ENCODE results near the gene CPNE7. TPM values are rescaled to one million over a fixed set of nuclear protein-coding genes. Genes with fewer than 3 reads are reported as not detected.

The CPNE7 gene
- total and polyA plus RNA-seq, 9 of the 15 experiments (the other 6 are each of a cell fraction or from before 2014, with no cell fraction given), result 0.30 to 73.4 (median 32.7) TPM

GRCh38 chr16:89536371-89536770, 39.2 kb upstream of the CPNE7 start:
- Histone ChIP-seq H3K79me2 (ENCODE audit: control insufficient read depth, insufficient read depth, low read length) (no peaks in the 10 kb centered on the region), H4K20me1 (replicated peaks; ENCODE audit: control insufficient read depth, insufficient read depth, low read length) (0 out of 2 replicates have a peak, but pooled peaks cover 6% of the 10 kb centered on the region), H3K4me1 (replicated peaks in 1 of 2; ENCODE audit: control insufficient read depth in 2 of 2, insufficient read depth in 2 of 2, low read length in 2 of 2) (peaks cover 0 to 12% of the 10 kb centered on the region in 2 experiments; a peak in 3 of 5 replicates), H3K4me2 (ENCODE audit: insufficient read depth, low read length) (no peak overlapping the region), H3K9me1 (ENCODE audit: control insufficient read depth, insufficient read depth, low read length) (no peaks in the 10 kb centered on the region), H3K36me3 (ENCODE audit: control insufficient read depth, insufficient read depth, low read length) (peaks cover 76% of the 10 kb centered on the region; the same call in 2 of the 3 replicates), H3K27ac (ENCODE audit: extremely low read depth, low read depth, low read length) (no peak overlapping the region), H2AFZ (ENCODE audit: low read depth, low read length) (no peak overlapping the region), H3K4me3 (no peak overlapping the region), H3K9ac (ENCODE audit: insufficient read depth in 1 of 2, low read depth in 2 of 2, low read length in 2 of 2) (no peak overlapping the region; a peak in 1 of 4 replicates), H3K27me3 (ENCODE audit: control insufficient read depth in 2 of 2, insufficient read depth in 2 of 2, low read length in 2 of 2) (no peaks in the 10 kb centered on the region), H3K9me3 (replicated peaks; ENCODE audit: control insufficient read depth, insufficient read depth, low read depth, low read length) (no peaks in the 10 kb centered on the region)
- no peak for ATAC-seq
- no TSS peak for BruUV-seq (replicated peaks)
- TF ChIP-seq NFATC3 (IDR thresholded peaks at IDR 0.05) (no peak), ZNF780A (CRISPR knock-in tag; IDR thresholded peaks at IDR 0.05) (no peak), ZNF57 (CRISPR knock-in tag; IDR thresholded peaks at IDR 0.05) (no peak), MTA2 (IDR thresholded peaks at IDR 0.05; ENCODE audit: low read depth) (no peak), HNRNPL (IDR thresholded peaks at IDR 0.05; ENCODE audit: low read depth, low read length) (peak; percentile 62; the same call in 1 of the 2 replicates)
- FAIRE-seq, result no peak
- ChIA-PET CTCF (ENCODE audit: low intra/inter-chr PET ratio) (no interaction called here), POLR2A (no interaction called here)
- intact Hi-C loops (cut with micrococcal nuclease), result no loop called here
- no peak for DNase-seq (ENCODE audit: extremely low read depth in 1 of 4, low spot score in 3 of 4)
- WGBS (ENCODE audit: insufficient coverage, low coverage, missing lambda C conversion rate), result 92% methylated on average over 8 of the region's 24 CpGs
- in situ Hi-C loops (cut with MboI), result no loop called here

- Histone ChIP-seq H3K9me1 (ENCODE audit: control insufficient read depth, insufficient read depth, low read length) (no peaks in the 10 kb centered on the region), H2AFZ (ENCODE audit: low read depth, low read length) (no peak overlapping the region), H3K79me2 (ENCODE audit: control insufficient read depth, insufficient read depth, low read length) (no peaks in the 10 kb centered on the region), H3K27ac (ENCODE audit: extremely low read depth, low read depth, low read length) (no peak overlapping the region), H3K4me3 (no peak overlapping the region), H3K9me3 (replicated peaks; ENCODE audit: control insufficient read depth, insufficient read depth, low read depth, low read length) (no peaks in the 10 kb centered on the region), H3K4me1 (replicated peaks in 1 of 2; ENCODE audit: control insufficient read depth in 2 of 2, insufficient read depth in 2 of 2, low read length in 2 of 2) (peaks cover 0 to 16% of the 10 kb centered on the region in 2 experiments; a peak in 3 of 5 replicates), H3K4me2 (ENCODE audit: insufficient read depth, low read length) (no peak overlapping the region), H3K9ac (ENCODE audit: insufficient read depth in 1 of 2, low read depth in 2 of 2, low read length in 2 of 2) (no peak overlapping the region), H3K27me3 (ENCODE audit: control insufficient read depth in 2 of 2, insufficient read depth in 2 of 2, low read length in 2 of 2) (no peaks in the 10 kb centered on the region), H4K20me1 (replicated peaks; ENCODE audit: control insufficient read depth, insufficient read depth, low read length) (0 out of 2 replicates have a peak, but pooled peaks cover 6% of the 10 kb centered on the region), H3K36me3 (ENCODE audit: control insufficient read depth, insufficient read depth, low read length) (peaks cover 76% of the 10 kb centered on the region; the same call in 2 of the 3 replicates)
- in situ Hi-C loops (cut with MboI) (no loop called here), intact Hi-C loops (cut with micrococcal nuclease) (no loop called here)
- DNase-seq (ENCODE audit: extremely low read depth in 1 of 4, low spot score in 3 of 4), result no peak
- CTCF ChIA-PET (ENCODE audit: low intra/inter-chr PET ratio), result no interaction called here
- peak; percentile 58; the same call in 1 of the 2 replicates for TF ChIP-seq ZBTB33 (CRISPR knock-in tag; IDR thresholded peaks at IDR 0.05)
- no peak for TF ChIP-seq NKRF (IDR thresholded peaks at IDR 0.05; ENCODE audit: borderline replicate concordance)
- no peak for TF ChIP-seq MEF2A (IDR thresholded peaks at IDR 0.05; ENCODE audit: control insufficient read depth, low read depth, low read length)
- no peak for TF ChIP-seq SMARCC2 (IDR thresholded peaks at IDR 0.05; ENCODE audit: low read depth)
- no peak for TF ChIP-seq RBM17 (IDR thresholded peaks at IDR 0.05; ENCODE audit: borderline replicate concordance, low read depth, low read length)
- FAIRE-seq, result no peak
- POLR2A ChIA-PET, result no interaction called here
- 91% methylated on average over 34 of the region's 36 CpGs for WGBS (ENCODE audit: insufficient coverage, low coverage, missing lambda C conversion rate)
- BruUV-seq (replicated peaks), result no TSS peak
- ATAC-seq, result no peak
Observed at GRCh38 chr16:89536886-89537548, 38.5 kb upstream of the CPNE7 start.

All from K562 (cell line).